GM18517 (cell line): ENCODE results near the gene ULK2.
"Not testable (repeated sequence)": the region's sequence is repeated elsewhere in the genome, so short reads cannot be mapped to it uniquely, and the experiment has no call there.

Experiments
- ATAC-seq: cut with Tn5 transposase; IDR thresholded peaks from one replicate; pipeline ENCODE4 v1.9.1; 2021; ENCODE audit warnings: mild to moderate bottlenecking, moderate library complexity; ENCODE audit not compliant: unreplicated experiment

The ULK2 gene

GRCh38 chr17:19867079-19867328, 732 bp downstream of the ULK2 start:
- no peak for ATAC-seq

DNA sequence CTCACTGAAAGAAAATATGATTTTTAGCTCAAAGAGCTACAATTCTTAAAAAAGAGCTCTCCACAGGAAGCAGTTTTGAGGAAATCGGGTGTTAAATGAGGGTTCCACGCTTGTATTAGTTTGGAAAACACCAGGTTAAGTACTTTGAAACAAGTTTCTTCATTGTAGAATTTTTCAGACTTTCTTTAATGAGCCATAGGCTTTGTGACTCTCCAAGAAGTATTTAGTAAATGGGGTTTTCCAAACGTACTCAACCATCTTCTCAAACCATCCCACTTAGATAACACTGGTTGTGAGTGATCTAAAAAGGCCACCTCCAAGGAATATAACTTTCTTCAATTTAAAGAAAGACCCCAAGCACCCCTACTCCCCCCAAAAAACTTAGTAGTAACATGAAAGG, 2.7 kb downstream of the ULK2 start:
- no peak for ATAC-seq

DNA sequence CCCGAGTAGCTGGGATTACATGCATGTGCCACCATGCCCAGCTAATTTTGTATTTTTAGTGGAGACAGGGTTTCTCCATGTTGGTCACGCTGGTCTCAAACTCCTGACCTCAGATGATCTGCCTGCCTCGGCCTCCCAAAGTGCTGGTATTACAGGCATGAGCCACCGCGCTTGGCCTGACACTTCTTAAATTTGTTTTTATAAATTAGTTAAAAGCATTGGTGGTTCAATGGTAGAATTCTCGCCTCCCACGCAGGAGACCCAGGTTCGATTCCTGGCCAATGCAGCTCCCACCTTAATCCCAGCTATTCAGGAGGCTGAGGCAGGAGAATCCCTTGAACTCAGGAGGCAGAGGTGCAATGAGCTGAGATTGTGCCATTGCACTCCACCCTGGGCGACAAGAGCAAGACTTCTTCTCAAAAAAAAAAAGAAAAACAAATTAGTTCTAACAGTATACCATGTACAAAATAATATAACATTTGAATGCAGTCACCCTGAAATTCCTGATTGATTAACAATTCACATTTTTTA, 7.0 kb downstream of the ULK2 start:
- ATAC-seq = not testable (repeated sequence)

GRCh38 chr17:19857640-19858039, 10.1 kb downstream of the ULK2 start:
- no peak for ATAC-seq

GRCh38 chr17:19833914-19834313, 33.8 kb downstream of the ULK2 start:
- no peak for ATAC-seq

DNA sequence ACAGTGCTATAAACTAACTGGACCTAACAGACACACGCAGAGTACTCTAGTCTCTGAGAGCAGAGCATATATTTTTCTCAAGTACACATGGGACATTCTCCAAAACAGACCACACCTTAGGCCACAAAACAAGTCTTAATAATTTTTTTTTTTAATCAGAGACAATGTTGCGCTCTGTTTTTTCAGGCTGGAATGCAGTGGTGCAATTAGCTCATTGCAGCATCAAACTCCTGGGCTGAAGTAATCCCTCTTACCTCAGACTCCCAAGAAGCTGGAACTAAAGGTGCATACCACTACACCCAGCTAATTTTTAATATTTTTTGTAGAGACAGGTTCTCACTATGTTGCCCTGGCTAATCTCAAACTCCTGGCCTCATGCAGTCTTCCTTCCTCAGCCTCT, 37.7 kb downstream of the ULK2 start:
- no peak for ATAC-seq

GRCh38 chr17:19812407-19812806, 55.3 kb downstream of the ULK2 start:
- ATAC-seq = no peak

GRCh38 chr17:19805006-19805405, 62.7 kb downstream of the ULK2 start:
- ATAC-seq = no peak

GRCh38 chr17:19800571-19800970, 67.2 kb downstream of the ULK2 start:
- no peak for ATAC-seq

DNA sequence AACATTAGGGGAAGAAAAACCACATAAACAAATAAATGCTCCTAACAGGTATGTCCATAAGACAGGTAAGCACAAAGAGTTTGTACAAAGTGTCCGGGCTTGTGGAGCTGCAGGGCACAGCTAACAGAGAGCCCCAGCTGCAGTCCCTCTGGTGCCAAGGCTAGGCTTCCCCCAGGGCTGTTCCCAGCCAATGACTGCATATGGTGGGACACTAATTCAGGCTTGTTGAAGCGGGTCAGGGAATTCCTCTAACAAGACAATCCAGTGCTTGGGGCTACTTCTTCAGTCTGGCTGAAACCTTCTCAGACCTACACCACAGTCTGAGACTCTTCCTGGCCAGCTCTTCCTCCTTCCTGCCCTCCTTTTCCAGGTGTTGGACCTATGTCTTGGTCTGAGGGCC, 67.9 kb downstream of the ULK2 start:
- no peak for ATAC-seq

- ATAC-seq = no peak
Measured at GRCh38 chr17:19796457-19796856, 71.3 kb downstream of the ULK2 start.

DNA sequence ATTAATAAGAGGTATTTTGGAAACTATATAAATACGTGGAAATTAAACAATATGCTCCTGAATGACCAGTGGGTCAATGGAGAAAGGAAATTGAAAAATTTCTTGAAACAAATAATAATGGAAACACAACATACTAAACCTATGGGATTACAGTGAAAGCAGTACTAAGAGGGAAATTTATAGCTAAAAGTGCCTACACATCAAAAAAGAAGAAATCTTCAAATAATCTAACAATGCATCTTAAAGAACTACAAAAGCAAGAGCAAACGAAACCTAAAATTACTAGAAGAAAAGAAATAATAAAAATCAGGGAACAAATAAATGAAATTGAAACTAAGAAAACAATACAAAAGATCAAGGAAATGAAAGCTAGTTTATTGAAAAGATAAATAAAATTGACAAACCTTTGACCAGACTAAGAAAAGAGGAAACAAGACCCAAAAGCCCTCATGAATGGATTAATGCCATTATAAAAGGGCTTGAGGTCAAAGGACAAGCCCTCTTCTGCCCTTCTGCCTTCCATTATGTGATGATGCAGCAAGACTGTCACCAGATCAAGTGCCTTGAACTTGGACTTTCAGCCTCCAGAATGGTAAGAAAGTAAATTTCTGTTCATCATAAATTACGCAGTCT, 75.7 kb downstream of the ULK2 start:
- no peak for ATAC-seq

DNA sequence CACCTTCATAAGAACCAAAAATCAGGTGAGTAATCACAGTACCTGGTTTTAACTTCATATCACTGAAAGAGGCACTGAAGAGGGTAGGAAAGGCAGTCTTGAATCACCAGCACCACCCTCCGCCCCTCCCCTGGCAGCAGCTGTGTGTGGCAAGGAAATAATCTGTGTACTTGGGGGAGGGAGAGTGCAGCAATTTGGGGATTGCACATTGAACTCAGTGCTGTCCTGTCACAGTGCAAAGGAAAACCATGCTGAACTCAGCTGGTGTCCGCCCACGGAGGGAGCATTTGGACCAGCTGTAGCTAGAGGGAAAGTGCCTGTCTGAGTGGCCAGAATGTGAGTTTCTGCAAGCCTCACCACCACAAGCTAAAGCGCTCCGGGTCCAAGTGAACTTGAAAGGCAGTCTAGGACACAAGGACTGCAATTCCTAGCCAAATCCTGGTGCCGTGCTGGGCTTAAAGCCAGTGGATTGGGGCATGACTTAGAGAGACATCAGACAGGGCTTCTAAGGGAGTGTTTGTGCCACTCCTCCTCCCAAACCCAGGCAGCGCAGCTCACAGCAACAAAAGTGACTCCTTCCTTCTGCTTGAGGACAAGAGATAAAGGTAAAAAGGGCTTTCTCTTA, 79.9 kb downstream of the ULK2 start:
- ATAC-seq = no peak

DNA sequence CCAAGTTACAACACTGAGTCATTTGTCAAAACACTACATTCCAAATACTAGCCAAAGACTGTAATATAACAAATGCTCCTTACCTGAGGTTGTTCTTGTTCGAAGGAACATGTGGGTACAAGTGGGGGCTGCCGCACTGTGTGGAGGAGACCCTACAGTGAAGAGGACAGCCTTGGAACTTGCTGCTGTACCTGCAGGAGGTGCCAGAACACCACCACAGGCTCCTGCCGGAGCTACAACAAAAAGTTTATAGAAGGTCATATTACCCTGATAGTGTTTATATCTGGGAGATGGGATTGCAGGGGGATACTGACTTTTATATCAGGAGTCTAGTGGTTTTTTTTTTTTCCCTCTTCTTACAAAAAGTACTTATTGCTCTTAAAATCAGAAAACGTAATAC, 81.9 kb downstream of the ULK2 start:
- ATAC-seq = no peak

DNA sequence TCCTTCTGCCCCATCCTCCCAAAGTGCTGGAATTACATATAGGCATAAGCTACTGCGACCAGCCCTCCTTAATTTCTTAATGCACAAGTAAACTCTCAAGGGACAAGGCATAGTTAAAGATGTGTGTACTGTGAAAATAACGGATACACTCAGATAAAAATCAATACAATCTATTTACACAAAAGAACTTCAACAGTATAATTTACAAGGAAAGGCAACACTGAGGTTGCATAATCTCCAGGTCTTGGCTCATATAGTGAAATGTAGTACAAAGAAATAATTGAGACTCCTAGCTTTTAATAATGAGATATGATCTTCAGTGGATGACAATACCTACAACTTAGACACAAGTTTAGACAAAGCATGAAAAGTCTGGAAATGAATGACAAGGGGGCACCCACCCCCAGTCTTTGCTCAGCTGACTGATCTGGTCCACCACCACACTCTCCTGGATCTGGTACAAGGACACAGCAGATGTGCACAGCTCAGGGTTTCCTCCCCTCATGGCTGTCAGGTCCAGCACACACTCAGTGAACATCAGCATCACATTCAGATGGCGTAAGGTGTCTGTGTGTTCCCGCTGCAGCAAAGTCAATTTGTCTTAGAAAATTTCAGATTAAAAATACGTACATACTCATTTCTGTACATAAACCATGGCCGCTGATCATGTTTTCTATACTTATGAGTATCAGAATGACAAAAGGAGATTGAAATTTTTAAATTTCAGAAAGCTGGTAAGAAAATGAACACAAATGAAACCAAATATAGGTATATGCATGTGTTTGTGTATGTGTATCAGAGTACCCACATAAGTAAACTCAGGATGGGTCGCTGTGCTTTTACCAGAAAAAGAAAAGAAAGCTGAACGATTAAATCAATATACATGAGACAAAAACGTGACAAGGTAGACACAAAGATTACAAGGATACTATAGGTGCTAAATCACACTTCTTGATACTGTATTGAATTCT, 86.0 kb downstream of the ULK2 start:
- ATAC-seq = no peak

- ATAC-seq = no peak
Measured at GRCh38 chr17:19780846-19781245, 86.9 kb downstream of the ULK2 start.

GRCh38 chr17:19773534-19773933, 94.2 kb downstream of the ULK2 start:
- ATAC-seq = no peak

DNA sequence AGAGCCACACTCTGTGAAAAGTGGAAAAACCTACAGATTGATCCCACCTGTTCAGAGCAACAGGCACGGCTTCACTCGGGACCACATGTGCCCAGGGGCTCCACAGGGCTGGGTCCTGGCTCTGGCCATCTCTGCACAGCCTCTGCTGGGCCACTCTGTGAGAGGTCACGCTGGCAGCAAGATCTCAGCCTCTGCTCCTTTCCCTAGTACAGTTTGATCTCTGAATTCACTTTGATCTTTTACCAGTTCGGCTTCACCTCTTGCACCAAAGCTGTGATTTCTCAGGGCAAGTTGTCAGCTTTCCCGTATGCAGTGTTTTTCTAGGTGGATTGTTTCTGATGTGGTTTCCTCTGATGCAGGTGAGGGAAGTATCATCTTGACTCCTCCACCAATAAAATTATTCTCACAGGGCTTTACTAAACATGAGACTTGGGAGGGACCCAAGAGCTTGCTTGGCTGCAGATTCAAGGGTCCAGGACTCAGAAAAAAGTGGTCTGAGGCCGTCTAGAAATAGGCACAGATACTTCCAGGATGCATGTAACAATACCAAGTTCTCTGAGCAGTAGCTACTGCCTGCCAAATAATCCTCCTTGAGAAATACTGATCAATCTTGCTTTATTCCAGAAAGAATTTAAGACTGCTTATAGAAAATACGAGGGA, 95.6 kb downstream of the ULK2 start:
- ATAC-seq = no peak

- no peak for ATAC-seq
Measured at GRCh38 chr17:19770985-19771735, 96.6 kb downstream of the ULK2 start.

DNA sequence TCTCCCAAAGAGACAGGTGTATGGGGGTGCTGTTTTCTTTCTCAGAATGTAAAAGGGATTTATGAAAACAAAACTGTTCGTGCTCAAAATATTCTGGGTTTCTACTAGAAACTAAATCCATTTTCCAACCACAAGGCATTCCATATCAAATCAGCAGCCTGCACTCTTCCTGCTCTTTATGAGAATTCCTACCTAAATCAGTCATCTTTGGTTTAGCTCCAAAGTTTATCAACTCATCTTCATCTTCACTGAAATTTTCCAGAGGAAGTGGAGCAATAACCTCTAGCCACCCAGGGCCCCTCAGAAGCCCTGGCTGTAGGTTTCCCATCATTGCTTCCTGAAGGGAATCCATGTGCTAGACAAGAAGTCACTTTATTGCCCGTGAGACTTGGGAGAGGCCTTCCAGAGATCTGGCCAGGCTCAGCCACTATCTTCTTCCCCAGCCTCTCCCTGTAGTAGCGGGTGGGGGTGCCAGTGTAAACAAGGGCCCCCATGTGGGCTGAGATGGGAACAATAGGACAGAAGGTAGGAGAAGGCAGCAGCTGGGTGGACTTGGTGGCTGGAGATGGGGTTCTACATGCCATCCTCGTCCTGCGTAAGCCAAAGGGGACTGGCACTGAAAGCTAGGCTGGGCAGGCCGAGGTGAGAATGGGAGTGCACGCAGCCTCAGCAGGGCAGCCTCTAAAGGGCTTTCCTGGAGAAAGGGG, 97.6 kb downstream of the ULK2 start:
- ATAC-seq = no peak
